ENCODE measurements around the gene LRRC75B. TPM values are rescaled to one million over a fixed set of nuclear protein-coding genes. Genes with fewer than 3 reads are reported as not detected.
A peak's percentile ranks its signal among the peaks of the same experiment; 100 is the strongest.

The LRRC75B gene
- total and polyA plus RNA-seq, 2 of the 13 experiments (the other 11 are each of a cell fraction or from before 2014, with no cell fraction given) = 11.8 to 34.8 TPM

- TF ChIP-seq ATRX (CRISPR knock-in tag; IDR thresholded peaks at IDR 0.05; ENCODE audit: borderline replicate concordance) = no peak
- TF ChIP-seq SMC3 (IDR thresholded peaks at IDR 0.05; ENCODE audit: low read length) = no peak
- peak; percentile 49; the same call in 1 of the 2 replicates for TF ChIP-seq ZNF83 (CRISPR knock-in tag; IDR thresholded peaks at IDR 0.05; ENCODE audit: borderline replicate concordance)
- peak; percentile 99 for TF ChIP-seq KDM5A (IDR thresholded peaks at IDR 0.05; ENCODE audit: borderline replicate concordance, low read length)
- TF ChIP-seq PREB (CRISPR knock-in tag; IDR thresholded peaks at IDR 0.05) = no peak
- TF ChIP-seq SNAPC4 (CRISPR knock-in tag; IDR thresholded peaks at IDR 0.05) = peak; percentile 92; the same call in 1 of the 2 replicates
- TF ChIP-seq ZNF326 (CRISPR knock-in tag; IDR thresholded peaks at IDR 0.05; ENCODE audit: borderline replicate concordance) = no peak
- peak; percentile 73; the same call in 1 of the 2 replicates for TF ChIP-seq ZNF703 (CRISPR knock-in tag; IDR thresholded peaks at IDR 0.05; ENCODE audit: borderline replicate concordance)
- TF ChIP-seq, protein P1, sequence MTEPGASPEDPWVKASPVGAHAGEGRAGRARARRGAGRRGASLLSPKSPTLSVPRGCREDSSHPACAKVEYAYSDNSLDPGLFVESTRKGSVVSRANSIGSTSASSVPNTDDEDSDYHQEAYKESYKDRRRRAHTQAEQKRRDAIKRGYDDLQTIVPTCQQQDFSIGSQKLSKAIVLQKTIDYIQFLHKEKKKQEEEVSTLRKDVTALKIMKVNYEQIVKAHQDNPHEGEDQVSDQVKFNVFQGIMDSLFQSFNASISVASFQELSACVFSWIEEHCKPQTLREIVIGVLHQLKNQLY (CRISPR knock-in tag; IDR thresholded peaks at IDR 0.05) = peak; percentile 56; the same call in 1 of the 2 replicates
- 0 out of 2 replicates have a peak, but pooled peaks have one; percentile 26 for TF ChIP-seq SMAD9 (CRISPR knock-in tag; IDR thresholded peaks at IDR 0.05)
- TF ChIP-seq THRA (CRISPR knock-in tag; IDR thresholded peaks at IDR 0.05; ENCODE audit: borderline replicate concordance) = peak; percentile 75
- no peak for TF ChIP-seq KDM1A (CRISPR knock-in tag; IDR thresholded peaks at IDR 0.05)
- TF ChIP-seq PATZ1 (CRISPR knock-in tag; IDR thresholded peaks at IDR 0.05) = peak; percentile 68
- no peak for TF ChIP-seq RFX5 (IDR thresholded peaks at IDR 0.05; ENCODE audit: low read depth, low read length)
- peak; percentile 68 for TF ChIP-seq FOXA3 (CRISPR knock-in tag; IDR thresholded peaks at IDR 0.05)
- peak; percentile 86 for TF ChIP-seq NFYB (CRISPR knock-in tag; IDR thresholded peaks at IDR 0.05)
- TF ChIP-seq NFKBIZ (CRISPR knock-in tag; IDR thresholded peaks at IDR 0.05) = no peak
- no peak for TF ChIP-seq TEAD2 (CRISPR knock-in tag; IDR thresholded peaks at IDR 0.05)
Observed at GRCh38 chr22:24555165-24556039, 37.5 kb downstream of the LRRC75B start, which contains the start of gene SNRPD3 (continued).

Measured in HepG2 (cell line).